Activated naive CD8-positive, alpha-beta T cell treated with anti-CD3 and anti-CD28 coated beads, Interleukin-2, amount 10 ng/mL, durations not matched to agents 7 days and 5 days (primary cell): ENCODE results near the gene LTBR. TPM values are rescaled to one million over a fixed set of nuclear protein-coding genes. Genes with fewer than 3 reads are reported as not detected.
"Not testable (repeated sequence)": the region's sequence is repeated elsewhere in the genome, so short reads cannot be mapped to it uniquely, and the experiment has no call there.

ENCODE experiments used
- ATAC-seq: fragments of 150-1000 bp; cut with Tn5 transposase; one replicate; pipeline ENCODE4 v1.10.0; 2021; ENCODE audit warnings: low read depth, moderate library complexity
- POLR2A ChIA-PET: fragments of 350-600 bp; sonication (Branson Sonifier 250); formaldehyde crosslinking; loops from one replicate; lab custom pipeline; 2021; ENCODE audit warnings: antibody characterized with exemption; lab: Charles Lee
- DNase-seq: peaks from one replicate; pipeline ENCODE4 v3.0.0; 2021
- H3K27ac Mint-ChIP-seq: one replicate; pipeline ENCODE4 v1.8.0; 2022; ENCODE audit warnings: mild to moderate bottlenecking, mixed read lengths
- H3K27me3 Mint-ChIP-seq: one replicate; pipeline ENCODE4 v1.8.0; 2022; ENCODE audit warnings: mild to moderate bottlenecking, moderate library complexity, mixed read lengths
- H3K36me3 Mint-ChIP-seq: one replicate; pipeline ENCODE4 v1.8.0; 2021; ENCODE audit warnings: mild to moderate bottlenecking, mixed read lengths
- H3K4me1 Mint-ChIP-seq: one replicate; pipeline ENCODE4 v1.8.0; 2021; ENCODE audit warnings: mixed read lengths
- H3K4me3 Mint-ChIP-seq: one replicate; pipeline ENCODE4 v1.8.0; 2022; ENCODE audit warnings: mild to moderate bottlenecking, moderate library complexity, mixed read lengths
- H3K9me3 Mint-ChIP-seq: one replicate; pipeline ENCODE4 v1.8.0; 2021; ENCODE audit warnings: mixed read lengths
- total RNA-seq, 2 experiments: library from RNA; stranded (reverse); gene quantifications; one replicate each; pipeline ENCODE4 v1.2.3, GENCODE V29; 2021

The LTBR gene
- total RNA-seq, result 1 to 10 TPM in 1 of 2 experiments, under 1 TPM in 1; 0.61 to 1.4 TPM

GRCh38 chr12:6383572-6384498 is at the start of gene LTBR:
TSS of gene LTBR (plus strand) at chr12:6384162. CDS start at chr12:6384359, 197 bp downstream.
- Mint-ChIP-seq H3K27ac (peak within 1 kb of the TSS; percentile 23), H3K36me3 (no peaks in the 10 kb centered on the region), H3K9me3 (no peaks in the 10 kb centered on the region), H3K27me3 (peaks cover 37% of the 10 kb centered on the region), H3K4me1 (no peaks in the 10 kb centered on the region), H3K4me3 (no peak within 1 kb of the TSS)
- no peak for DNase-seq
- ATAC-seq, result no peak
- POLR2A ChIA-PET, result no interaction called here

GRCh38 chr12:6334359-6334758 is 49.6 kb upstream of the LTBR start:
- H3K4me1 Mint-ChIP-seq, result peaks cover 48% of the 10 kb centered on the region
- POLR2A ChIA-PET, result interaction anchor here (0.6 to 10.8 kb wide), 12 partner anchors 9 to 198 kb away, joined by 3 to 122 read pairs (median 4); partner anchors contain the start of genes MRPL51, TAPBPL and VAMP1
- peak overlapping the region; percentile 91 for H3K27ac Mint-ChIP-seq

GRCh38 chr12:6334940-6335450 is 49.0 kb upstream of the LTBR start:
- Mint-ChIP-seq H3K4me3 (no peak overlapping the region), H3K36me3 (peaks cover 26% of the 10 kb centered on the region), H3K27ac (no peak overlapping the region), H3K27me3 (no peaks in the 10 kb centered on the region), H3K4me1 (peaks cover 48% of the 10 kb centered on the region), H3K9me3 (no peaks in the 10 kb centered on the region)
- no peak for ATAC-seq
- POLR2A ChIA-PET, result interaction anchor here (0.6 to 10.8 kb wide), 23 partner anchors 8 to 203 kb away, joined by 3 to 122 read pairs (median 5); partner anchors contain the start of genes GAPDH, MRPL51, TAPBPL and VAMP1
- DNase-seq, result no peak

More at GRCh38 chr12:6334359-6334758, 49.6 kb upstream of the LTBR start:
- Mint-ChIP-seq H3K9me3 (no peaks in the 10 kb centered on the region), H3K36me3 (peaks cover 26% of the 10 kb centered on the region), H3K4me3 (peak overlapping the region; percentile 68), H3K27me3 (no peaks in the 10 kb centered on the region)
- DNase-seq (no peak), ATAC-seq (no peak)

- no peaks in the 10 kb centered on the region for H3K9me3 Mint-ChIP-seq
- POLR2A ChIA-PET, result interaction anchor here (0.6 to 10.8 kb wide), 19 partner anchors 9 to 202 kb away, joined by 3 to 122 read pairs (median 9); partner anchors contain the start of genes GAPDH, TAPBPL and VAMP1
- H3K4me3 Mint-ChIP-seq, result no peak overlapping the region
- H3K27ac Mint-ChIP-seq, result no peak overlapping the region
- peaks cover 46% of the 10 kb centered on the region for H3K4me1 Mint-ChIP-seq
- DNase-seq (peak; percentile 84), ATAC-seq (peak; percentile 57)
- no peaks in the 10 kb centered on the region for H3K27me3 Mint-ChIP-seq
- H3K36me3 Mint-ChIP-seq, result peaks cover 21% of the 10 kb centered on the region
Observed at GRCh38 chr12:6335451-6336078, 48.4 kb upstream of the LTBR start.

GRCh38 chr12:6336079-6336888 is 47.7 kb upstream of the LTBR start:
- H3K27ac Mint-ChIP-seq, result no peak overlapping the region
- ATAC-seq, result peak; percentile 49
- peaks cover 46% of the 10 kb centered on the region for H3K4me1 Mint-ChIP-seq
- H3K4me3 Mint-ChIP-seq, result no peak overlapping the region
- no peaks in the 10 kb centered on the region for H3K27me3 Mint-ChIP-seq
- POLR2A ChIA-PET, result interaction anchor here (0.9 to 10.8 kb wide), 19 partner anchors 9 to 388 kb away, joined by 3 to 122 read pairs (median 9); partner anchors contain the start of genes COPS7A, GAPDH, TAPBPL and VAMP1
- peak; percentile 77 for DNase-seq
- no peaks in the 10 kb centered on the region for H3K9me3 Mint-ChIP-seq
- peaks cover 18% of the 10 kb centered on the region for H3K36me3 Mint-ChIP-seq

GRCh38 chr12:6336889-6337853 is 46.8 kb upstream of the LTBR start:
- Mint-ChIP-seq H3K36me3 (peaks cover 15% of the 10 kb centered on the region), H3K27me3 (no peaks in the 10 kb centered on the region), H3K27ac (no peak overlapping the region), H3K4me3 (no peak overlapping the region), H3K9me3 (no peaks in the 10 kb centered on the region), H3K4me1 (peaks cover 45% of the 10 kb centered on the region)
- POLR2A ChIA-PET, result interaction anchor here (0.6 to 10.8 kb wide), 17 partner anchors 9 to 387 kb away, joined by 3 to 122 read pairs (median 9); partner anchors contain the start of genes COPS7A, GAPDH, TAPBPL and VAMP1
- ATAC-seq (peak; percentile 44), DNase-seq (peak; percentile 74)

- peaks cover 12% of the 10 kb centered on the region for H3K36me3 Mint-ChIP-seq
- H3K4me1 Mint-ChIP-seq, result peaks cover 45% of the 10 kb centered on the region
- POLR2A ChIA-PET, result interaction anchor here (1.2 to 10.8 kb wide), 9 partner anchors 8 to 197 kb away, joined by 3 to 122 read pairs (median 9); partner anchors contain the start of genes GAPDH and TAPBPL
- no peak overlapping the region for H3K4me3 Mint-ChIP-seq
- DNase-seq, result no peak
- no peak for ATAC-seq
- no peak overlapping the region for H3K27ac Mint-ChIP-seq
- no peaks in the 10 kb centered on the region for H3K9me3 Mint-ChIP-seq
- no peaks in the 10 kb centered on the region for H3K27me3 Mint-ChIP-seq
Observed at GRCh38 chr12:6337958-6338433, 46.0 kb upstream of the LTBR start.

- not testable (repeated sequence) for H3K36me3 Mint-ChIP-seq, DNase-seq, H3K27me3 Mint-ChIP-seq, H3K27ac Mint-ChIP-seq, H3K4me3 Mint-ChIP-seq, H3K9me3 Mint-ChIP-seq, ATAC-seq
- peaks cover 44% of the 10 kb centered on the region for H3K4me1 Mint-ChIP-seq
- POLR2A ChIA-PET, result interaction anchor here (0.7 to 10.8 kb wide), 8 partner anchors 12 to 196 kb away, joined by 3 to 122 read pairs (median 4); partner anchors contain the start of genes GAPDH and TAPBPL
Observed at GRCh38 chr12:6338536-6338935, 45.4 kb upstream of the LTBR start.

GRCh38 chr12:6338955-6339354 is 45.0 kb upstream of the LTBR start:
- POLR2A ChIA-PET, result interaction anchor here (0.7 to 10.8 kb wide), 9 partner anchors 11 to 196 kb away, joined by 3 to 122 read pairs (median 4); partner anchors contain the start of genes GAPDH and TAPBPL
- Mint-ChIP-seq H3K27ac (no peak overlapping the region), H3K36me3 (peaks cover 6% of the 10 kb centered on the region), H3K27me3 (no peaks in the 10 kb centered on the region), H3K4me1 (peaks cover 42% of the 10 kb centered on the region), H3K9me3 (no peaks in the 10 kb centered on the region), H3K4me3 (no peak overlapping the region)
- DNase-seq (no peak), ATAC-seq (no peak)

- Mint-ChIP-seq H3K27ac (no peak overlapping the region), H3K36me3 (peaks cover 6% of the 10 kb centered on the region), H3K4me3 (no peak overlapping the region), H3K4me1 (peaks cover 34% of the 10 kb centered on the region), H3K27me3 (no peaks in the 10 kb centered on the region), H3K9me3 (no peaks in the 10 kb centered on the region)
- ATAC-seq (no peak), DNase-seq (no peak)
- POLR2A ChIA-PET, result interaction anchor here (1.1 to 10.8 kb wide), 5 partner anchors 27 to 194 kb away, joined by 3 to 122 read pairs (median 4); partner anchors contain the start of genes GAPDH and VAMP1
Observed at GRCh38 chr12:6340032-6340638, 43.8 kb upstream of the LTBR start.
